ENCODE data around the gene GASK1A. TPM values are rescaled to one million over a fixed set of nuclear protein-coding genes. Genes with fewer than 3 reads are reported as not detected.

Gene GASK1A
- total and polyA plus RNA-seq, 2 donors (not counting 3 experiments of a cell fraction or from before 2014, with no cell fraction given): 0.04 TPM; not detected in 1

- Histone ChIP-seq H3K9me3 (replicated peaks; ENCODE audit: control insufficient read depth, insufficient read depth, low read length) (no peaks in the 10 kb centered on the region), H3K36me3 (ENCODE audit: control insufficient read depth in 2 of 2, extremely low read depth in 1 of 2, insufficient read depth in 2 of 2, low read length in 2 of 2) (no peaks in the 10 kb centered on the region), H3K4me3 (replicated peaks in 1 of 3; ENCODE audit: insufficient read depth in 1 of 3, low read depth in 1 of 3, low read length in 3 of 3) (no peak overlapping the region), H2AFZ (ENCODE audit: low read depth, low read length) (no peak overlapping the region), H3K9me1 (replicated peaks; ENCODE audit: control insufficient read depth, extremely low read depth, insufficient read depth, low read length) (no peaks in the 10 kb centered on the region), H3K9ac (replicated peaks; ENCODE audit: extremely low read depth, insufficient read depth, low read length) (no peak overlapping the region), H3K79me2 (ENCODE audit: control insufficient read depth, insufficient read depth, low read length) (no peaks in the 10 kb centered on the region), H3K4me2 (ENCODE audit: insufficient read depth, low read length) (no peak overlapping the region), H3K27ac (ENCODE audit: insufficient read depth, low read depth, low read length) (no peak overlapping the region), H4K20me1 (replicated peaks; ENCODE audit: control insufficient read depth, extremely low read depth, insufficient read depth, low read length) (no peaks in the 10 kb centered on the region), H3K27me3 (ENCODE audit: control insufficient read depth in 2 of 2, insufficient read depth in 2 of 2, low read length in 2 of 2) (peaks cover 2 to 7% of the 10 kb centered on the region in 2 experiments), H3K4me1 (ENCODE audit: control insufficient read depth, extremely low read depth, insufficient read depth, low read length) (no peaks in the 10 kb centered on the region)
- FAIRE-seq: no peak
- POLR2A ChIA-PET: no interaction called here
- intact Hi-C loops (cut with micrococcal nuclease): no loop called here
- dilution Hi-C loops (cut with MboI; ENCODE audit: extremely low pct_ligation_motif_present, low sequenced_read_pairs): no loop called here
- no peak for DNase-seq (ENCODE audit: low read depth, low spot score)
- BruUV-seq (replicated peaks): no TSS peak
- TF ChIP-seq JUN (IDR thresholded peaks at IDR 0.05; ENCODE audit: borderline replicate concordance, insufficient read depth, insufficient read length, low read depth): no peak
- no peak for TF ChIP-seq POLR2A (IDR thresholded peaks at IDR 0.05; ENCODE audit: low read depth, low read length)
- TF ChIP-seq, protein P1, sequence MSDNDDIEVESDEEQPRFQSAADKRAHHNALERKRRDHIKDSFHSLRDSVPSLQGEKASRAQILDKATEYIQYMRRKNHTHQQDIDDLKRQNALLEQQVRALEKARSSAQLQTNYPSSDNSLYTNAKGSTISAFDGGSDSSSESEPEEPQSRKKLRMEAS (IDR thresholded peaks at IDR 0.05; ENCODE audit: insufficient read depth, insufficient read length): no peak
- TF ChIP-seq GATA2 (IDR thresholded peaks at IDR 0.05; ENCODE audit: insufficient read depth, insufficient read length, low read depth, low read length): no peak
- no peak for TF ChIP-seq POLR2AphosphoS5 (IDR thresholded peaks at IDR 0.05; ENCODE audit: insufficient read depth, low read depth, low read length)
- TF ChIP-seq FOS (IDR thresholded peaks at IDR 0.05; ENCODE audit: borderline replicate concordance, insufficient read depth, low read length): no peak
- no peak for TF ChIP-seq EZH2 (IDR thresholded peaks at IDR 0.05; ENCODE audit: borderline replicate concordance, low read depth, low read length, severe bottlenecking)
- TF ChIP-seq MYC (IDR thresholded peaks at IDR 0.05; ENCODE audit: low read depth, low read length): no peak
- TF ChIP-seq CTCF (IDR thresholded peaks at IDR 0.05; ENCODE audit: extremely low read depth in 1 of 2, insufficient read depth in 1 of 2, low read depth in 1 of 2, low read length in 2 of 2): no peak
- CTCF ChIA-PET: no interaction called here
Observed at GRCh38 chr3:42934910-42935309, 44.2 kb upstream of the GASK1A start.

All from endothelial cell of umbilical vein (primary cell).